HG03439 (cell line): ENCODE data around the gene NPPA.

ENCODE experiments used
- ATAC-seq: cut with Tn5 transposase; IDR thresholded peaks from one replicate; pipeline ENCODE4 v1.9.1; 2021; ENCODE audit warnings: mild to moderate bottlenecking, moderate library complexity; ENCODE audit not compliant: unreplicated experiment

Gene NPPA

GRCh38 chr1:11845641-11846335 is 1.8 kb downstream of the NPPA start:
- no peak for ATAC-seq

- no peak for ATAC-seq
Measured at GRCh38 chr1:11842154-11843041, 5.2 kb downstream of the NPPA start.

GRCh38 chr1:11841245-11842153 is 6.1 kb downstream of the NPPA start:
- no peak for ATAC-seq

- ATAC-seq: no peak
Measured at GRCh38 chr1:11839727-11840705, 7.6 kb downstream of the NPPA start.

GRCh38 chr1:11838349-11839272 is 9.0 kb downstream of the NPPA start:
- no peak for ATAC-seq

GRCh38 chr1:11837767-11838348 is 9.7 kb downstream of the NPPA start:
- no peak for ATAC-seq

- ATAC-seq: no peak
Measured at GRCh38 chr1:11836955-11837766, 10.4 kb downstream of the NPPA start.

- no peak for ATAC-seq
Measured at GRCh38 chr1:11835441-11836225, 11.9 kb downstream of the NPPA start.

- no peak for ATAC-seq
Measured at GRCh38 chr1:11833900-11834299, 13.7 kb downstream of the NPPA start.

- ATAC-seq: no peak
Measured at GRCh38 chr1:11833497-11833896, 14.1 kb downstream of the NPPA start.

- ATAC-seq: no peak
Measured at GRCh38 chr1:11831945-11832725, 15.4 kb downstream of the NPPA start.

- ATAC-seq: no peak
Measured at GRCh38 chr1:11828511-11828910, 19.1 kb downstream of the NPPA start.

- ATAC-seq: no peak
Measured at GRCh38 chr1:11826946-11827345, 20.6 kb downstream of the NPPA start.

- ATAC-seq: no peak
Measured at GRCh38 chr1:11825131-11825530, 22.5 kb downstream of the NPPA start.

- no peak for ATAC-seq
Measured at GRCh38 chr1:11823366-11824137, 24.0 kb downstream of the NPPA start.
